ENCODE results near the gene HAL. TPM values are rescaled to one million over a fixed set of nuclear protein-coding genes. Genes with fewer than 3 reads are reported as not detected.

HAL gene
- total RNA-seq, 1 experiment from 2014 or later: 0.39 TPM

DNA sequence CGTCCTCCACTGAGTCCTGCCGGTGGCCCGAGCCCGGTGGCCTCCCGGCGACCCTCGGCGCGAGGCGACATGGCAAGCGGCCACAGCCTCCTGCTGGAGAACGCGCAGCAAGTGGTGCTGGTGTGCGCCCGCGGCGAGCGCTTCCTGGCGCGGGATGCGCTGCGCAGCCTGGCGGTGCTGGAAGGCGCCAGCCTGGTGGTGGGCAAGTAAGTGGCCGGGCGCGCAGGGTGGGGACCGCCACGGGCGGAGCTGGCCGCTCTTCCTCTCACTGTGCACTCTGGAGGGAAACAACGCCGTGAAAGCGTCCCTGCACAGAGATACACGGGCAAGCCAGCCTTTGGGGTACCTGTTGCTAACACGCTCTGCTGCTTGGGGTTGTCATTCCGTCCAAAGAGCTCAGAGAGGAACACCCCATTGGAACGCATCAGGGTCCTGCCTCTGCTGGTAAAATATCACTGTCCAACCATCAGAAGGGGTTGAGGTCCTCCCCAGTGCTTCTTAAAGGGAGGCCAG lies 52.8 kb downstream of the HAL start, which contains the start of gene AMDHD1:
TSS of gene AMDHD1 (plus strand) at position 2 of the 513 bp plus-strand sequence. CDS start at position 70, 68 bp downstream.
- peak; percentile 68 for ATAC-seq
- H3K4me3 Mint-ChIP-seq: peak within 1 kb of the TSS; percentile 94
- no peak for TF ChIP-seq NFE2L1 (CRISPR knock-in tag; IDR thresholded peaks at IDR 0.05)
- peak; percentile 40; the same call in 1 of the 2 replicates for TF ChIP-seq MYBL2 (CRISPR knock-in tag; IDR thresholded peaks at IDR 0.05)
- TF ChIP-seq, protein P1, sequence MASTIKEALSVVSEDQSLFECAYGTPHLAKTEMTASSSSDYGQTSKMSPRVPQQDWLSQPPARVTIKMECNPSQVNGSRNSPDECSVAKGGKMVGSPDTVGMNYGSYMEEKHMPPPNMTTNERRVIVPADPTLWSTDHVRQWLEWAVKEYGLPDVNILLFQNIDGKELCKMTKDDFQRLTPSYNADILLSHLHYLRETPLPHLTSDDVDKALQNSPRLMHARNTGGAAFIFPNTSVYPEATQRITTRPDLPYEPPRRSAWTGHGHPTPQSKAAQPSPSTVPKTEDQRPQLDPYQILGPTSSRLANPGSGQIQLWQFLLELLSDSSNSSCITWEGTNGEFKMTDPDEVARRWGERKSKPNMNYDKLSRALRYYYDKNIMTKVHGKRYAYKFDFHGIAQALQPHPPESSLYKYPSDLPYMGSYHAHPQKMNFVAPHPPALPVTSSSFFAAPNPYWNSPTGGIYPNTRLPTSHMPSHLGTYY (CRISPR knock-in tag; IDR thresholded peaks at IDR 0.05): no peak
- TF ChIP-seq ZNF317 (CRISPR knock-in tag; IDR thresholded peaks at IDR 0.05; ENCODE audit: borderline replicate concordance, low read depth): no peak
- TF ChIP-seq MXD4 (CRISPR knock-in tag; IDR thresholded peaks at IDR 0.05; ENCODE audit: borderline replicate concordance): no peak
- TF ChIP-seq ZNF532 (CRISPR knock-in tag; IDR thresholded peaks at IDR 0.05; ENCODE audit: borderline replicate concordance): no peak
- TF ChIP-seq PRRX2 (CRISPR knock-in tag; IDR thresholded peaks at IDR 0.05): no peak
- peak; percentile 9; the same call in 1 of the 2 replicates for TF ChIP-seq USF1 (CRISPR knock-in tag; IDR thresholded peaks at IDR 0.05)
- TF ChIP-seq ATF2 (CRISPR knock-in tag; IDR thresholded peaks at IDR 0.05; ENCODE audit: borderline replicate concordance, low read depth): no peak
- TF ChIP-seq CDX4 (CRISPR knock-in tag; IDR thresholded peaks at IDR 0.05; ENCODE audit: borderline replicate concordance): no peak
- no peak for TF ChIP-seq ZNF263 (CRISPR knock-in tag; IDR thresholded peaks at IDR 0.05; ENCODE audit: low read depth)
- TF ChIP-seq NR1H2 (CRISPR knock-in tag; IDR thresholded peaks at IDR 0.05): no peak
- TF ChIP-seq ESRRA (CRISPR knock-in tag; IDR thresholded peaks at IDR 0.05; ENCODE audit: borderline replicate concordance): 0 out of 2 replicates have a peak, but pooled peaks have one; percentile 12
- TF ChIP-seq SP1 (CRISPR knock-in tag; conservative IDR thresholded peaks at IDR 0.05): 0 out of 2 replicates have a peak, but pooled peaks have one; percentile 26
- TF ChIP-seq FOXJ3 (CRISPR knock-in tag; IDR thresholded peaks at IDR 0.05; ENCODE audit: borderline replicate concordance): no peak
- TF ChIP-seq NFYB (CRISPR knock-in tag; conservative IDR thresholded peaks at IDR 0.05; ENCODE audit: low read depth): no peak
- TF ChIP-seq CBFB (CRISPR knock-in tag; IDR thresholded peaks at IDR 0.05; ENCODE audit: low read depth): 0 out of 2 replicates have a peak, but pooled peaks have one; percentile 66
- peak; percentile 52; the same call in 1 of the 2 replicates for TF ChIP-seq ZNF232 (CRISPR knock-in tag; IDR thresholded peaks at IDR 0.05)
- TF ChIP-seq, protein P2, sequence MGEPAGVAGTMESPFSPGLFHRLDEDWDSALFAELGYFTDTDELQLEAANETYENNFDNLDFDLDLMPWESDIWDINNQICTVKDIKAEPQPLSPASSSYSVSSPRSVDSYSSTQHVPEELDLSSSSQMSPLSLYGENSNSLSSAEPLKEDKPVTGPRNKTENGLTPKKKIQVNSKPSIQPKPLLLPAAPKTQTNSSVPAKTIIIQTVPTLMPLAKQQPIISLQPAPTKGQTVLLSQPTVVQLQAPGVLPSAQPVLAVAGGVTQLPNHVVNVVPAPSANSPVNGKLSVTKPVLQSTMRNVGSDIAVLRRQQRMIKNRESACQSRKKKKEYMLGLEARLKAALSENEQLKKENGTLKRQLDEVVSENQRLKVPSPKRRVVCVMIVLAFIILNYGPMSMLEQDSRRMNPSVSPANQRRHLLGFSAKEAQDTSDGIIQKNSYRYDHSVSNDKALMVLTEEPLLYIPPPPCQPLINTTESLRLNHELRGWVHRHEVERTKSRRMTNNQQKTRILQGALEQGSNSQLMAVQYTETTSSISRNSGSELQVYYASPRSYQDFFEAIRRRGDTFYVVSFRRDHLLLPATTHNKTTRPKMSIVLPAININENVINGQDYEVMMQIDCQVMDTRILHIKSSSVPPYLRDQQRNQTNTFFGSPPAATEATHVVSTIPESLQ (CRISPR knock-in tag; IDR thresholded peaks at IDR 0.05): no peak
- peak; percentile 47 for TF ChIP-seq ZNF423 (CRISPR knock-in tag; IDR thresholded peaks at IDR 0.05)
- no peak for TF ChIP-seq KAT7 (CRISPR knock-in tag; IDR thresholded peaks at IDR 0.05; ENCODE audit: borderline replicate concordance)
- H3K4me1 Mint-ChIP-seq: peaks cover 23% of the 10 kb centered on the region
- no peaks in the 10 kb centered on the region for H3K9me3 Mint-ChIP-seq
- ChIA-PET CTCF (interaction anchor here (1.2 to 4.9 kb wide), 8 partner anchors 9 to 573 kb away, joined by 3 to 46 read pairs (median 10); partner anchors contain the start of gene CDK17), POLR2A (interaction anchor here (0.5 to 1.0 kb wide), 2 partner anchors 13 to 283 kb away, joined by 3 read pairs; no protein-coding TSS in a partner anchor)
- no peaks in the 10 kb centered on the region for H3K36me3 Mint-ChIP-seq
- peaks cover 23% of the 10 kb centered on the region for H3K27me3 Mint-ChIP-seq (ENCODE audit: low read depth)
- peak within 1 kb of the TSS; percentile 58; the same call in 1 of the 2 replicates for H3K27ac Mint-ChIP-seq
- peak; percentile 65 for DNase-seq (ENCODE audit: low spot score)

Measured in WTC11 (cell line).